Measurements from ENCODE around the gene HID1.

GRCh38 chr17:74987418-74987908 lies 14.9 kb upstream of the HID1 start, which contains the start of gene CDR2L:
- TF ChIP-seq POLR2AphosphoS5 (IDR thresholded peaks at IDR 0.05) (peak; percentile 90), CTCF (IDR thresholded peaks at IDR 0.05) (peak in 1 of 4 experiments; percentile 37)
